Neuron (in vitro differentiated cells): ENCODE results near the gene CLN3.
"Not testable (repeated sequence)": the region's sequence is repeated elsewhere in the genome, so short reads cannot be mapped to it uniquely, and the experiment has no call there.

ENCODE experiments used
- H2AFZ ChIP-seq: one replicate; pipeline ENCODE4 v1.6.1; 2013; ENCODE audit warnings: low read depth, mild to moderate bottlenecking, inconsistent platforms, low read length, moderate library complexity
- H3K27me3 ChIP-seq: one replicate; pipeline ENCODE4 v1.6.1; 2013; ENCODE audit warnings: low read length; ENCODE audit not compliant: insufficient read depth
- H3K36me3 ChIP-seq: one replicate; pipeline ENCODE4 v1.6.1; 2013; ENCODE audit warnings: low read length; ENCODE audit not compliant: insufficient read depth
- H3K4me1 ChIP-seq: one replicate; pipeline ENCODE4 v1.6.1; 2013; ENCODE audit warnings: low read length; ENCODE audit not compliant: insufficient read depth
- H3K4me3 ChIP-seq: 2 replicates; pipeline ENCODE4 v1.5.1; 2013; ENCODE audit warnings: mild to moderate bottlenecking, low read length, moderate library complexity
- H3K9me3 ChIP-seq: one replicate; pipeline ENCODE4 v1.6.1; 2013; ENCODE audit warnings: low read length

The CLN3 gene

GRCh38 chr16:28504707-28505404, 13.0 kb upstream of the CLN3 start:
- Histone ChIP-seq H2AFZ (no peak overlapping the region), H3K9me3 (no peaks in the 10 kb centered on the region), H3K36me3 (no peaks in the 10 kb centered on the region), H3K27me3 (no peaks in the 10 kb centered on the region), H3K4me3 (no peak overlapping the region), H3K4me1 (no peaks in the 10 kb centered on the region)

- Histone ChIP-seq H3K27me3 (no peaks in the 10 kb centered on the region), H3K4me1 (no peaks in the 10 kb centered on the region), H3K4me3 (no peak overlapping the region), H2AFZ (no peak overlapping the region), H3K36me3 (no peaks in the 10 kb centered on the region), H3K9me3 (no peaks in the 10 kb centered on the region)
Measured at GRCh38 chr16:28503470-28504259, 11.8 kb upstream of the CLN3 start.

- H3K4me3 ChIP-seq: no peak overlapping the region
- no peaks in the 10 kb centered on the region for H3K36me3 ChIP-seq
- peaks cover 2% of the 10 kb centered on the region for H3K27me3 ChIP-seq
- H2AFZ ChIP-seq: no peak overlapping the region
- no peaks in the 10 kb centered on the region for H3K9me3 ChIP-seq
- no peaks in the 10 kb centered on the region for H3K4me1 ChIP-seq
Measured at GRCh38 chr16:28502290-28502689, 10.4 kb upstream of the CLN3 start.

GRCh38 chr16:28501258-28502232, 9.7 kb upstream of the CLN3 start:
- no peaks in the 10 kb centered on the region for H3K4me1 ChIP-seq
- H2AFZ ChIP-seq: no peak overlapping the region
- H3K9me3 ChIP-seq: no peaks in the 10 kb centered on the region
- no peak overlapping the region for H3K4me3 ChIP-seq
- H3K27me3 ChIP-seq: peaks cover 5% of the 10 kb centered on the region
- H3K36me3 ChIP-seq: no peaks in the 10 kb centered on the region

GRCh38 chr16:28500476-28501180, 8.8 kb upstream of the CLN3 start:
- not testable (repeated sequence) for H3K9me3 ChIP-seq, H3K4me1 ChIP-seq, H3K27me3 ChIP-seq

GRCh38 chr16:28499854-28500253, 8.0 kb upstream of the CLN3 start:
- Histone ChIP-seq H2AFZ (no peak overlapping the region), H3K27me3 (peaks cover 11% of the 10 kb centered on the region), H3K4me1 (no peaks in the 10 kb centered on the region), H3K36me3 (no peaks in the 10 kb centered on the region), H3K9me3 (no peaks in the 10 kb centered on the region), H3K4me3 (no peak overlapping the region)

More at GRCh38 chr16:28500476-28501180, 8.8 kb upstream of the CLN3 start:
- not testable (repeated sequence) for H3K36me3 ChIP-seq, H2AFZ ChIP-seq, H3K4me3 ChIP-seq

- Histone ChIP-seq H3K4me3 (no peak overlapping the region), H3K27me3 (peaks cover 11% of the 10 kb centered on the region)
Measured at GRCh38 chr16:28498666-28499381, 7.0 kb upstream of the CLN3 start.

GRCh38 chr16:28497861-28498599, 6.2 kb upstream of the CLN3 start:
- Histone ChIP-seq H3K9me3 (no peaks in the 10 kb centered on the region), H2AFZ (no peak overlapping the region), H3K4me1 (no peaks in the 10 kb centered on the region), H3K36me3 (no peaks in the 10 kb centered on the region), H3K4me3 (no peak overlapping the region), H3K27me3 (peaks cover 11% of the 10 kb centered on the region)

More at GRCh38 chr16:28498666-28499381, 7.0 kb upstream of the CLN3 start:
- H3K36me3 ChIP-seq: no peaks in the 10 kb centered on the region
- H2AFZ ChIP-seq: no peak overlapping the region
- no peaks in the 10 kb centered on the region for H3K9me3 ChIP-seq
- H3K4me1 ChIP-seq: no peaks in the 10 kb centered on the region

GRCh38 chr16:28497386-28497785, 5.5 kb upstream of the CLN3 start:
- no peak overlapping the region for H3K4me3 ChIP-seq
- H3K4me1 ChIP-seq: no peaks in the 10 kb centered on the region
- peaks cover 11% of the 10 kb centered on the region for H3K27me3 ChIP-seq
- no peaks in the 10 kb centered on the region for H3K36me3 ChIP-seq
- H3K9me3 ChIP-seq: no peaks in the 10 kb centered on the region
- no peak overlapping the region for H2AFZ ChIP-seq

- Histone ChIP-seq H3K27me3 (peaks cover 11% of the 10 kb centered on the region), H2AFZ (no peak overlapping the region), H3K4me1 (no peaks in the 10 kb centered on the region), H3K9me3 (no peaks in the 10 kb centered on the region), H3K36me3 (no peaks in the 10 kb centered on the region), H3K4me3 (no peak overlapping the region)
Measured at GRCh38 chr16:28496844-28497243, 5.0 kb upstream of the CLN3 start.

GRCh38 chr16:28495795-28496749, 4.2 kb upstream of the CLN3 start:
- Histone ChIP-seq H3K27me3 (peaks cover 11% of the 10 kb centered on the region), H3K4me1 (peaks cover 1% of the 10 kb centered on the region), H2AFZ (no peak overlapping the region), H3K4me3 (no peak overlapping the region), H3K9me3 (no peaks in the 10 kb centered on the region), H3K36me3 (no peaks in the 10 kb centered on the region)
